ENCODE data around the gene SRCIN1.

The SRCIN1 gene

GRCh38 chr17:38583176-38583575, 22.6 kb downstream of the SRCIN1 start:
- DNase-seq (ENCODE audit: low read depth in 4 of 4, low spot score in 1 of 4): no peak

- DNase-seq (ENCODE audit: low read depth in 4 of 4, low spot score in 1 of 4): no peak
These were observed 23.7 kb downstream of the SRCIN1 start for GRCh38 chr17:38582069-38582468.

- DNase-seq (ENCODE audit: low read depth in 4 of 4, low spot score in 1 of 4): no peak
These were observed 25.8 kb downstream of the SRCIN1 start for GRCh38 chr17:38579934-38580333.

- DNase-seq (ENCODE audit: low read depth in 4 of 4, low spot score in 1 of 4): no peak
These were observed 26.7 kb downstream of the SRCIN1 start for GRCh38 chr17:38579083-38579480.

GRCh38 chr17:38578229-38579082, 27.3 kb downstream of the SRCIN1 start:
- DNase-seq (ENCODE audit: low read depth in 4 of 4, low spot score in 1 of 4): no peak

GRCh38 chr17:38577645-38578173, 28.0 kb downstream of the SRCIN1 start:
- no peak for DNase-seq (ENCODE audit: low read depth in 4 of 4, low spot score in 1 of 4)

- DNase-seq (ENCODE audit: low read depth in 4 of 4, low spot score in 1 of 4): no peak
These were observed 28.5 kb downstream of the SRCIN1 start for GRCh38 chr17:38577244-38577643.

GRCh38 chr17:38575781-38576180, 30.0 kb downstream of the SRCIN1 start:
- no peak for DNase-seq (ENCODE audit: low read depth in 4 of 4, low spot score in 1 of 4)

GRCh38 chr17:38574712-38575111, 31.0 kb downstream of the SRCIN1 start:
- no peak for DNase-seq (ENCODE audit: low read depth in 4 of 4, low spot score in 1 of 4)

GRCh38 chr17:38572669-38573365, 32.9 kb downstream of the SRCIN1 start:
- no peak for DNase-seq (ENCODE audit: low read depth in 4 of 4, low spot score in 1 of 4)

GRCh38 chr17:38571833-38572668, 33.7 kb downstream of the SRCIN1 start:
- no peak for DNase-seq (ENCODE audit: low read depth in 4 of 4, low spot score in 1 of 4)

- no peak for DNase-seq (ENCODE audit: low read depth in 4 of 4, low spot score in 1 of 4)
These were observed 35.8 kb downstream of the SRCIN1 start for GRCh38 chr17:38569701-38570512.

- DNase-seq (ENCODE audit: low read depth in 4 of 4, low spot score in 1 of 4): no peak
These were observed 36.8 kb downstream of the SRCIN1 start for GRCh38 chr17:38568845-38569510.

- no peak for DNase-seq (ENCODE audit: low read depth in 4 of 4, low spot score in 1 of 4)
These were observed 37.5 kb downstream of the SRCIN1 start for GRCh38 chr17:38568274-38568673.

GRCh38 chr17:38567350-38567749, 38.4 kb downstream of the SRCIN1 start:
- no peak for DNase-seq (ENCODE audit: low read depth in 4 of 4, low spot score in 1 of 4)

GRCh38 chr17:38566666-38567031, 39.1 kb downstream of the SRCIN1 start:
- no peak for DNase-seq (ENCODE audit: low read depth in 4 of 4, low spot score in 1 of 4)

GRCh38 chr17:38565853-38566665, 39.7 kb downstream of the SRCIN1 start:
- no peak for DNase-seq (ENCODE audit: low read depth in 4 of 4, low spot score in 1 of 4)

GRCh38 chr17:38564869-38565268, 40.9 kb downstream of the SRCIN1 start:
- DNase-seq (ENCODE audit: low read depth in 4 of 4, low spot score in 1 of 4): no peak

GRCh38 chr17:38564254-38564837, 41.4 kb downstream of the SRCIN1 start:
- no peak for DNase-seq (ENCODE audit: low read depth in 4 of 4, low spot score in 1 of 4)

Measured in stimulated activated CD4-positive, alpha-beta T cell treated with anti-CD3 and anti-CD28 coated beads, Interleukin-1b, Interleukin-23, amount 100 ng/mL, for 24 hours (primary cell).